SK-N-SH treated with all-trans-retinoic acid at 6 μM for 48 hours (cell line): ENCODE results near the gene TACC3.

ENCODE experiments used
- ATAC-seq: fragments of 200-7000 bp; cut with Tn5 transposase; 3 replicates; pipeline ENCODE4 v1.9.1; 2020; ENCODE audit warnings: mild to moderate bottlenecking, moderate library complexity
- ARNTL ChIP-seq: fragments of 450-650 bp; formaldehyde crosslinking; IDR thresholded peaks from 2 replicates; pipeline ENCODE4 v1.5.0; 2020; ENCODE audit warnings: low read depth, mild to moderate bottlenecking, moderate library complexity, borderline replicate concordance
- BACH2 ChIP-seq: fragments of 250-450 bp; sonication (Bioruptor Pico); IDR thresholded peaks from 2 replicates; pipeline ENCODE4 v1.9.0; 2021; ENCODE audit warnings: mild to moderate bottlenecking, borderline replicate concordance
- CREB5 ChIP-seq: fragments of 250-450 bp; sonication (Bioruptor Pico); IDR thresholded peaks from 2 replicates; pipeline ENCODE4 v1.5.1; 2020; ENCODE audit warnings: low read depth, mild to moderate bottlenecking, moderate library complexity
- ISL1 ChIP-seq: fragments of 250-450 bp; sonication (Bioruptor Pico); IDR thresholded peaks from 2 replicates; pipeline ENCODE4 v2.1.2; 2022; ENCODE audit warnings: mild to moderate bottlenecking, moderate library complexity
- OSR1 ChIP-seq: fragments of 250-450 bp; sonication (Bioruptor Pico); IDR thresholded peaks from 2 replicates; pipeline ENCODE4 v1.8.0; 2022; ENCODE audit warnings: moderate library complexity, mild to moderate bottlenecking, inconsistent platforms
- RARB ChIP-seq: fragments of 250-450 bp; sonication (Bioruptor Pico); IDR thresholded peaks from 2 replicates; pipeline ENCODE4 v1.8.0; 2021; ENCODE audit warnings: mild to moderate bottlenecking, moderate library complexity
- SNAI2 ChIP-seq: fragments of 250-450 bp; sonication (Bioruptor Pico); IDR thresholded peaks from 2 replicates; pipeline ENCODE4 v1.5.0; 2020; ENCODE audit warnings: mild to moderate bottlenecking, moderate library complexity
- TCF4 ChIP-seq: fragments of 250-450 bp; sonication (Bioruptor Pico); IDR thresholded peaks from 2 replicates; pipeline ENCODE4 v1.8.0; 2021; ENCODE audit warnings: mild to moderate bottlenecking, moderate library complexity, borderline replicate concordance
- TOX ChIP-seq: fragments of 250-450 bp; sonication (Bioruptor Pico); IDR thresholded peaks from 2 replicates; pipeline ENCODE4 v1.8.0; 2021; ENCODE audit warnings: mild to moderate bottlenecking, moderate library complexity, borderline replicate concordance
- ZC3H10 ChIP-seq: fragments of 250-450 bp; sonication (Bioruptor Pico); IDR thresholded peaks from 2 replicates; pipeline ENCODE4 v1.5.1; 2021; ENCODE audit warnings: mild to moderate bottlenecking, moderate library complexity
- ZFP3 ChIP-seq: fragments of 250-450 bp; sonication (Bioruptor Pico); IDR thresholded peaks from 2 replicates; pipeline ENCODE4 v1.5.0; 2020; ENCODE audit warnings: mild to moderate bottlenecking, moderate library complexity
- ZFP30 ChIP-seq: fragments of 450-650 bp; formaldehyde crosslinking; IDR thresholded peaks from 2 replicates; pipeline ENCODE4 v1.5.0; 2022; ENCODE audit warnings: mild to moderate bottlenecking, moderate library complexity
- ZNF565 ChIP-seq: fragments of 450-650 bp; formaldehyde crosslinking; conservative IDR thresholded peaks from 2 replicates; pipeline ENCODE4 v1.5.0; 2020; ENCODE audit warnings: low read depth, mild to moderate bottlenecking, moderate library complexity
- ZNF70 ChIP-seq: fragments of 450-650 bp; formaldehyde crosslinking; IDR thresholded peaks from 2 replicates; pipeline ENCODE4 v1.5.0; 2020; ENCODE audit warnings: mild to moderate bottlenecking, moderate library complexity
- ZNF8 ChIP-seq: fragments of 450-650 bp; formaldehyde crosslinking; IDR thresholded peaks from 2 replicates; pipeline ENCODE4 v1.5.0; 2020; ENCODE audit warnings: mild to moderate bottlenecking, moderate library complexity
- TF ChIP-seq, protein P1 (sequence below): fragments of 250-450 bp; sonication (Bioruptor Pico); IDR thresholded peaks from 2 replicates; pipeline ENCODE4 v1.8.0; 2021; ENCODE audit warnings: low read depth, mild to moderate bottlenecking, moderate library complexity, borderline replicate concordance
- TF ChIP-seq, protein P2 (sequence below): fragments of 250-450 bp; sonication (Bioruptor Pico); IDR thresholded peaks from 2 replicates; pipeline ENCODE4 v1.5.1; 2021; ENCODE audit warnings: mild to moderate bottlenecking, moderate library complexity
- TF ChIP-seq, protein P3 (sequence below): fragments of 250-450 bp; sonication (Bioruptor Pico); IDR thresholded peaks from 2 replicates; pipeline ENCODE4 v1.5.0; 2020; ENCODE audit warnings: mild to moderate bottlenecking, moderate library complexity

TACC3 gene

DNA sequence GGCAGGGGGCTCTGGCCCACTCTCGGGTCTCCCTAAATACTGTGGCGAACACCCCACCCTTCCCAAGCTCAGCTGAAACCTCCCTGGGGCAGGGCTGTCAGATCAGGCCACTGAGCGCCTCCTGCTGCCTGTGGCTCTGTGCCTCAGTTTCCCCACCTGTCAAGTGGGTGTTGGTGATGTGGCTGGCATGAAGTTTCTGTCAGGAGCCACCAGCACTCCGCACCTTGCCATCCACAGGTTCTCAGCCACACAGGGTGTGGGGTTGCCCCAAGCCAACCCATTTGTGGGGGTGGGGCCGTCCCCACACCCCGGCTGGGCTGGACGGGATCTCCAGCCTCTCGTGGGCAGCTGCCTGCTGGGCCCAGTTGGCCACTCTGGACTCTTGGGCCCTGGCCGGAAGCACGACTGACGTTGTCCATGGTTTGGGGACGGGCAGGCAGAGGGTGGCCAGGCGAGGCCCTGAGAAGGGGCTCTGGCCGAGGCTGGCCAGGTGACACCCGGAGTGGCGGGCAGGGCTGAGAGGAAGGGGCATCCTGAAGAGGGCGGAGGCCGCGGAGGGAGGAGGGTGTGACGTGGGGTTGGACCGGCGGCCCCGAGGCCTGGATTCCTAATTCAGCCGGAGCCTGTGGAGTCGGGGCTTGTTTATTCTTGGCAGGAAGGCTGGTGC lies 66.2 kb downstream of the TACC3 start (continued):
- TF ChIP-seq ZNF8 (CRISPR knock-in tag): no peak
- TF ChIP-seq, protein P1, sequence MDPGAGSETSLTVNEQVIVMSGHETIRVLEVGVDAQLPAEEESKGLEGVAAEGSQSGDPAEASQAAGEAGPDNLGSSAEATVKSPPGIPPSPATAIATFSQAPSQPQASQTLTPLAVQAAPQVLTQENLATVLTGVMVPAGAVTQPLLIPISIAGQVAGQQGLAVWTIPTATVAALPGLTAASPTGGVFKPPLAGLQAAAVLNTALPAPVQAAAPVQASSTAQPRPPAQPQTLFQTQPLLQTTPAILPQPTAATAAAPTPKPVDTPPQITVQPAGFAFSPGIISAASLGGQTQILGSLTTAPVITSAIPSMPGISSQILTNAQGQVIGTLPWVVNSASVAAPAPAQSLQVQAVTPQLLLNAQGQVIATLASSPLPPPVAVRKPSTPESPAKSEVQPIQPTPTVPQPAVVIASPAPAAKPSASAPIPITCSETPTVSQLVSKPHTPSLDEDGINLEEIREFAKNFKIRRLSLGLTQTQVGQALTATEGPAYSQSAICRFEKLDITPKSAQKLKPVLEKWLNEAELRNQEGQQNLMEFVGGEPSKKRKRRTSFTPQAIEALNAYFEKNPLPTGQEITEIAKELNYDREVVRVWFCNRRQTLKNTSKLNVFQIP (CRISPR knock-in tag): no peak
- TF ChIP-seq, all 23 proteins: peak for 0

DNA sequence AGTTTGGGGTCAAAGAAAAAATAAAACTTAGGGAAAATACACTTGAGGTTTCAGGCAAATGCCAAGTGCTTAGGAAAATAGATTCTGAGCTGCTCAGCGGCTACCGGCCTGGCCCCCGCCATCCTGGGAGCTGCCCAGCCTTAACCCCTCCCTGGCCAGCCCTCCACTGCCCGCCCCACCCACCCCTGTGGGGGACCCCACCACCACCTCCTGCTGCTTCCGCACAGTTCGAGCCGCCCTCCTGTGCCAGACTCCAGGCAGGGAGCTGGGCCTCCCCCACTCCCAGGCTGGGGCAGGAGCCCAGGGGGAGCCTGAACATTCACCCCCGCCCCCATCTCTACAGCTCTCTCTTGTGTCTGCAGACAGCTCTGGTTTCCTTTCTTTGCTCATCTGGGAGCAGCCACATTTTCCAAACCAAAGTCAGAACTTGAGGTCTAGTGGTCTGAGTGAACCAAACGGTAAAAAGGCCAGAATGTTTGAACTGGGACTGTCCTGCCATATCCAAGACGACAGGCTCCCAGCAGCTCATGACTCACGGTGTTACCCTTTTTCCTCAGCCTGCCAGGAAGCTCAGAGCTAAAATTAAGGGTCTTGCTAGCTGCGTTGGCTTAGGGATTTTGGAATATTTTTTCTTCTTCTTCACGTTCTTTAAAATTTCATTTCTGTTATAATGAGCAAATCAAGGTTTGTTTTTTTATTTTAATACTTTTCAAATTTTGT lies 67.1 kb downstream of the TACC3 start:
- no peak for ATAC-seq
- TF ChIP-seq ZFP30 (CRISPR knock-in tag) (no peak), ZNF565 (CRISPR knock-in tag) (no peak)

DNA sequence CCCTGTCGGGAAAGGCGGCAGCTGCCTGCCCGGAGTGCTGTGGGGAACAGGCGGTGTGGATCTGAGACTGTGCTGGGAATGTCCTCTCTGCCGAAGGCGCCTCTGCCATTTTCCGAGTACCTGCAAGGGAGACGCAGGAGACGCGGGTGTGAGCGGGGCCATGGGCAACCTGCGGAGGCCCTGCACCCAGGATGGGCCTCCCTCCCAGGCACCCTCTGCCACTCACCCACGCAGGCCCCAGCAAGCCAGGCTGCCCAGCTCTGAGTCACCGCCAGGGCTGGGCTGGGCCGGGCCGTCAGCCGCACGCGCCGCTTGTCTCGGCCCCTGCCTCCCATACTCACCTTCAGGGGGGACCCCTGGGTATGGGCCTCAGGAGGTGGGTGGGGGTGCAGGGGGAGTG lies 68.2 kb downstream of the TACC3 start:
- ATAC-seq: no peak
- TF ChIP-seq ISL1 (CRISPR knock-in tag) (no peak), CREB5 (no peak), SNAI2 (no peak), BACH2 (CRISPR knock-in tag) (no peak), TCF4 (no peak), TOX (no peak), ZNF565 (CRISPR knock-in tag) (no peak), ARNTL (CRISPR knock-in tag) (no peak), ZNF8 (CRISPR knock-in tag) (no peak), ZFP30 (CRISPR knock-in tag) (no peak), ZC3H10 (CRISPR knock-in tag) (no peak), ZNF70 (CRISPR knock-in tag) (no peak), ZFP3 (CRISPR knock-in tag) (no peak), RARB (CRISPR knock-in tag) (no peak)
- TF ChIP-seq, protein P1 (CRISPR knock-in tag): no peak
- TF ChIP-seq, protein P2, sequence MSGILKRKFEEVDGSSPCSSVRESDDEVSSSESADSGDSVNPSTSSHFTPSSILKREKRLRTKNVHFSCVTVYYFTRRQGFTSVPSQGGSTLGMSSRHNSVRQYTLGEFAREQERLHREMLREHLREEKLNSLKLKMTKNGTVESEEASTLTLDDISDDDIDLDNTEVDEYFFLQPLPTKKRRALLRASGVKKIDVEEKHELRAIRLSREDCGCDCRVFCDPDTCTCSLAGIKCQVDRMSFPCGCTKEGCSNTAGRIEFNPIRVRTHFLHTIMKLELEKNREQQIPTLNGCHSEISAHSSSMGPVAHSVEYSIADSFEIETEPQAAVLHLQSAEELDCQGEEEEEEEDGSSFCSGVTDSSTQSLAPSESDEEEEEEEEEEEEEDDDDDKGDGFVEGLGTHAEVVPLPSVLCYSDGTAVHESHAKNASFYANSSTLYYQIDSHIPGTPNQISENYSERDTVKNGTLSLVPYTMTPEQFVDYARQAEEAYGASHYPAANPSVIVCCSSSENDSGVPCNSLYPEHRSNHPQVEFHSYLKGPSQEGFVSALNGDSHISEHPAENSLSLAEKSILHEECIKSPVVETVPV (CRISPR knock-in tag): no peak
- TF ChIP-seq, protein P3, sequence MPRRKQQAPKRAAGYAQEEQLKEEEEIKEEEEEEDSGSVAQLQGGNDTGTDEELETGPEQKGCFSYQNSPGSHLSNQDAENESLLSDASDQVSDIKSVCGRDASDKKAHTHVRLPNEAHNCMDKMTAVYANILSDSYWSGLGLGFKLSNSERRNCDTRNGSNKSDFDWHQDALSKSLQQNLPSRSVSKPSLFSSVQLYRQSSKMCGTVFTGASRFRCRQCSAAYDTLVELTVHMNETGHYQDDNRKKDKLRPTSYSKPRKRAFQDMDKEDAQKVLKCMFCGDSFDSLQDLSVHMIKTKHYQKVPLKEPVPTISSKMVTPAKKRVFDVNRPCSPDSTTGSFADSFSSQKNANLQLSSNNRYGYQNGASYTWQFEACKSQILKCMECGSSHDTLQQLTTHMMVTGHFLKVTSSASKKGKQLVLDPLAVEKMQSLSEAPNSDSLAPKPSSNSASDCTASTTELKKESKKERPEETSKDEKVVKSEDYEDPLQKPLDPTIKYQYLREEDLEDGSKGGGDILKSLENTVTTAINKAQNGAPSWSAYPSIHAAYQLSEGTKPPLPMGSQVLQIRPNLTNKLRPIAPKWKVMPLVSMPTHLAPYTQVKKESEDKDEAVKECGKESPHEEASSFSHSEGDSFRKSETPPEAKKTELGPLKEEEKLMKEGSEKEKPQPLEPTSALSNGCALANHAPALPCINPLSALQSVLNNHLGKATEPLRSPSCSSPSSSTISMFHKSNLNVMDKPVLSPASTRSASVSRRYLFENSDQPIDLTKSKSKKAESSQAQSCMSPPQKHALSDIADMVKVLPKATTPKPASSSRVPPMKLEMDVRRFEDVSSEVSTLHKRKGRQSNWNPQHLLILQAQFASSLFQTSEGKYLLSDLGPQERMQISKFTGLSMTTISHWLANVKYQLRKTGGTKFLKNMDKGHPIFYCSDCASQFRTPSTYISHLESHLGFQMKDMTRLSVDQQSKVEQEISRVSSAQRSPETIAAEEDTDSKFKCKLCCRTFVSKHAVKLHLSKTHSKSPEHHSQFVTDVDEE (CRISPR knock-in tag): no peak

DNA sequence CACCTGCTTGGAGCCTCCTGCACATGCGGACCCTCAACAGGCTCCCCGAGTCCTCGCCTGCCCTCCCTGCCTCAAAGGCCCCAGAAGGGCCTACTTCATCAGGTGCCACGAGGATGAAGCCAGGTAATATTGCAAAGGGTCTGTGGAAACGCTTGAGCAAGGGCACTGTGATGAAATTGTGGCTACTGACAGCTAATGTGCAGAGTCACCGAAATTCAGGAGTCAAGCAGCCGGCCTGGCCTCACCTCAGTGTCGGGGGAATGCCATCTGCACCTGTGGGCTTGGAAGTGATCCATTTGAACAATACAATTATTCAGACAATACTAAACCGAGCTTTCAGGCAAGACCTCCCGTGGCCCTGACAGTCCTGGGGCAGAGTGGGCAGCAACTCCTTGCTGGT lies 68.7 kb downstream of the TACC3 start:
- TF ChIP-seq ZC3H10 (CRISPR knock-in tag) (no peak), RARB (CRISPR knock-in tag) (no peak), ZNF70 (CRISPR knock-in tag) (no peak), OSR1 (CRISPR knock-in tag) (no peak)
- TF ChIP-seq, protein P2 (CRISPR knock-in tag): no peak
- TF ChIP-seq, all 23 proteins: peak for 0
- no peak for ATAC-seq
